K562 (cell line): ENCODE measurements around the gene ANO4. TPM values are rescaled to one million over a fixed set of nuclear protein-coding genes. Genes with fewer than 3 reads are reported as not detected.

Source experiments
- ATAC-seq: fragments of 200-7000 bp; cut with Tn5 transposase; 3 replicates; pipeline ENCODE4 v1.9.1; 2020; ENCODE audit warnings: moderate library complexity
- BruUV-seq: library from RNA; stranded (reverse); fragments of 400-500 nt; replicated peaks from 2 replicates; lab custom pipeline; 2021; lab: Mats Ljungman, UMichigan
- CTCF ChIA-PET: fragments of 300-600 bp; formaldehyde crosslinking; extraction: SDS; loops from one replicate; lab custom pipeline; 2021; ENCODE audit warnings: low intra/inter-chr PET ratio; lab: Yijun Ruan, JAX
- POLR2A ChIA-PET: fragments of 300-600, 350-650 bp; sonication (Branson Sonifier 250); formaldehyde crosslinking; extraction: SDS; loops from one replicate; lab custom pipeline; 2021; ENCODE audit warnings: antibody characterized with exemption, inconsistent platforms; lab: Yijun Ruan, JAX
- DNase-seq, 4 experiments: peaks; one replicate each; pipeline versions ENCODE4 v3.0.0 to v3.0.0-alpha.2; 2011 to 2018; ENCODE audit warnings: low spot score in 3 of 4, mixed read lengths in 3 of 4; ENCODE audit errors: extremely low read depth in 1 of 4
- FAIRE-seq: peaks from 2 replicates; lab custom pipeline; 2011; peaks lifted over from hg19 to GRCh38; lab: Jason Lieb, UNC
- H2AFZ ChIP-seq: 2 replicates; pipeline ENCODE4 v1.6.0; 2011; ENCODE audit warnings: low read depth, low read length, control low read depth, inconsistent platforms
- H3K27ac ChIP-seq: fragments of 200-600 bp; 3 replicates; pipeline ENCODE4 v1.8.0; 2011; ENCODE audit warnings: low read depth, mild to moderate bottlenecking, control low read depth, inconsistent platforms, low read length, moderate library complexity, mixed read lengths; ENCODE audit errors: extremely low read depth
- H3K27me3 ChIP-seq, 2 experiments: fragments of 300-600 bp in 1 of 2; 2 replicates in 1 of 2; 3 replicates in 1 of 2; pipeline versions ENCODE4 v1.6.0 to v1.8.0; 2011; ENCODE audit warnings: inconsistent platforms in 2 of 2, low read length in 2 of 2, mild to moderate bottlenecking in 1 of 2, mixed read lengths in 1 of 2, moderate library complexity in 1 of 2; ENCODE audit not compliant: control insufficient read depth in 2 of 2, insufficient read depth in 2 of 2
- H3K36me3 ChIP-seq: fragments of 300-600 bp; 3 replicates; pipeline ENCODE4 v1.8.0; 2011; ENCODE audit warnings: mild to moderate bottlenecking, low read length, inconsistent platforms; ENCODE audit not compliant: control insufficient read depth, insufficient read depth
- H3K4me1 ChIP-seq, 2 experiments: fragments of 200-600 bp in 1 of 2; replicated peaks in 1 of 2; 2 replicates in 1 of 2; 3 replicates in 1 of 2; pipeline versions ENCODE4 v1.5.1 to v1.8.0; 2011; ENCODE audit warnings: inconsistent platforms in 2 of 2, low read length in 2 of 2, mild to moderate bottlenecking in 1 of 2, mixed read lengths in 1 of 2, moderate library complexity in 1 of 2; ENCODE audit not compliant: control insufficient read depth in 2 of 2, insufficient read depth in 2 of 2
- H3K4me2 ChIP-seq: 2 replicates; pipeline ENCODE4 v1.6.1; 2011; ENCODE audit warnings: low read length, control low read depth, inconsistent platforms, mixed read lengths; ENCODE audit not compliant: insufficient read depth
- H3K4me3 ChIP-seq: fragments of 200-600 bp; sonication (generic), shearing (Covaris generic); 2 replicates; pipeline ENCODE4 v1.5.1; 2016; ENCODE audit warnings: control low read depth, inconsistent platforms
- H3K79me2 ChIP-seq: fragments of 200-600 bp; 3 replicates; pipeline ENCODE4 v1.8.0; 2011; ENCODE audit warnings: low read length, inconsistent platforms; ENCODE audit not compliant: control insufficient read depth, insufficient read depth
- H3K9ac ChIP-seq, 2 experiments: 2 replicates each; pipeline versions ENCODE4 v1.6.0 to v1.6.1; 2011; ENCODE audit warnings: low read depth in 2 of 2, low read length in 2 of 2, control low read depth in 1 of 2, inconsistent platforms in 1 of 2, mild to moderate bottlenecking in 1 of 2, mixed read lengths in 1 of 2; ENCODE audit not compliant: insufficient read depth in 1 of 2
- H3K9me1 ChIP-seq: one replicate; pipeline ENCODE4 v1.6.0; 2011; ENCODE audit warnings: inconsistent platforms, mild to moderate bottlenecking, low read length, moderate library complexity; ENCODE audit not compliant: control insufficient read depth, insufficient read depth
- H3K9me3 ChIP-seq: replicated peaks from 2 replicates; pipeline ENCODE4 v1.5.1; 2011; ENCODE audit warnings: low read depth, low read length, inconsistent platforms; ENCODE audit not compliant: control insufficient read depth, insufficient read depth
- H4K20me1 ChIP-seq: replicated peaks from 2 replicates; pipeline ENCODE4 v1.6.1; 2011; ENCODE audit warnings: low read length, inconsistent platforms, mixed read lengths; ENCODE audit not compliant: control insufficient read depth, insufficient read depth
- FOSL1 ChIP-seq: fragments of 200-800 bp; sonication (Bioruptor generic); conservative IDR thresholded peaks from 2 replicates; pipeline ENCODE4 v1.6.1; 2016; ENCODE audit warnings: missing genetic modification characterization, missing compliant biosample characterization
- GATAD2B ChIP-seq: fragments of 450-650 bp; IDR thresholded peaks from 2 replicates; pipeline ENCODE4 v1.6.1; 2017; ENCODE audit warnings: mild to moderate bottlenecking, borderline replicate concordance
- KLF6 ChIP-seq: fragments of 250-450 bp; sonication (Bioruptor Pico); IDR thresholded peaks from 2 replicates; pipeline ENCODE4 v1.4.0; 2020; ENCODE audit warnings: mild to moderate bottlenecking, moderate library complexity, borderline replicate concordance
- NCOA1 ChIP-seq: fragments of 450-650 bp; IDR thresholded peaks from 2 replicates; pipeline ENCODE4 v1.6.1; 2016; ENCODE audit warnings: low read depth
- POLR3A ChIP-seq: IDR thresholded peaks from 2 replicates; pipeline ENCODE4 v1.6.1; 2011; ENCODE audit warnings: borderline replicate concordance, mild to moderate bottlenecking, moderate library complexity; ENCODE audit not compliant: insufficient read length, insufficient read depth; ENCODE audit errors: extremely low read depth
- SMAD3 ChIP-seq: fragments of 450-650 bp; formaldehyde crosslinking; conservative IDR thresholded peaks from 2 replicates; pipeline ENCODE4 v1.4.0; 2020; ENCODE audit warnings: mild to moderate bottlenecking
- SMC3 ChIP-seq: conservative IDR thresholded peaks from 2 replicates; pipeline ENCODE4 v1.6.1; 2011; ENCODE audit warnings: low read depth, low read length, improper control_type of control experiment; ENCODE audit not compliant: insufficient read depth
- ZFP1 ChIP-seq: fragments of 450-650 bp; formaldehyde crosslinking; IDR thresholded peaks from 2 replicates; pipeline ENCODE4 v1.4.0; 2020; ENCODE audit warnings: mild to moderate bottlenecking, mixed read lengths
- ZNF140 ChIP-seq: fragments of 250-450 bp; sonication (Bioruptor Pico); IDR thresholded peaks from 2 replicates; pipeline ENCODE4 v1.8.0; 2021; ENCODE audit warnings: moderate library complexity, mild to moderate bottlenecking, inconsistent platforms
- ZNF764 ChIP-seq: fragments of 250-450 bp; sonication (Bioruptor Pico); IDR thresholded peaks from 2 replicates; pipeline ENCODE4 v1.4.0; 2020; ENCODE audit warnings: low read depth, mild to moderate bottlenecking, moderate library complexity
- WGBS: fragments of 100-300 bp; shearing (Covaris generic); methylation state at CpG from one replicate; pipeline ENCODE4 v1.1.6; 2016; ENCODE audit warnings: low coverage, mixed read lengths; ENCODE audit not compliant: insufficient coverage; ENCODE audit errors: missing lambda C conversion rate; 5-methylcytosine and 5-hydroxymethylcytosine counted together
- in situ Hi-C: fragments of 300-500 bp; cut with MboI; formaldehyde crosslinking; loops from 4 replicates; pipeline ENCODE4 v1.15.0; 2018; ENCODE audit warnings: inconsistent platforms, mixed read lengths
- intact Hi-C: fragments of 100-400 bp; cut with micrococcal nuclease; formaldehyde crosslinking; loops from 2 replicates; pipeline ENCODE4 v1.14.2; 2022
- polyA plus RNA-seq, 8 experiments: library from polyadenylated mRNA; depleted of rRNA in 4 of 8; stranded (reverse) in 5 of 8; unstranded in 3 of 8; fragments of >200 nt; fragmentation: Nextera tagmentation in 2 of 8; fragmentation: Illumina TruSeq in 1 of 8; extraction: Ambion mirVana in 2 of 8; extraction: Trizol in 1 of 8; gene quantifications; 2 replicates each; pipeline versions ENCODE4 v1.2.1 to v1.2.3, GENCODE V29; 2011 to 2014; ENCODE audit warnings: inconsistent platforms in 1 of 8, missing spikeins in 1 of 8
- total RNA-seq, 7 experiments: library from RNA; depleted of rRNA in 6 of 7; stranded (reverse); fragments of >200 nt in 6 of 7; fragmentation: Illumina TruSeq in 2 of 7; extraction: Trizol in 2 of 7; gene quantifications; 2 replicates each; pipeline versions ENCODE4 v1.2.1 to v1.2.3, GENCODE V29; 2011 to 2021; ENCODE audit warnings: low replicate concordance in 1 of 7
- TF ChIP-seq, protein P1 (sequence below): fragments of 250-450 bp; sonication (Bioruptor Pico); IDR thresholded peaks from 2 replicates; pipeline ENCODE4 v1.4.0; 2020
- TF ChIP-seq, protein P2 (sequence below), 3 experiments: IDR thresholded peaks in 2 of 3; conservative IDR thresholded peaks in 1 of 3; 2 replicates each; pipeline ENCODE4 v1.5.1; 2011 to 2012; ENCODE audit warnings: low read length in 3 of 3, mild to moderate bottlenecking in 3 of 3, control low read depth in 2 of 3, improper control_type of control experiment in 1 of 3, inconsistent platforms in 1 of 3, low read depth in 1 of 3, mixed read lengths in 1 of 3, moderate library complexity in 1 of 3; ENCODE audit not compliant: insufficient read depth in 2 of 3

Gene ANO4
- total and polyA plus RNA-seq, 9 of the 15 experiments (the other 6 are each of a cell fraction or from before 2014, with no cell fraction given) = not detected

DNA sequence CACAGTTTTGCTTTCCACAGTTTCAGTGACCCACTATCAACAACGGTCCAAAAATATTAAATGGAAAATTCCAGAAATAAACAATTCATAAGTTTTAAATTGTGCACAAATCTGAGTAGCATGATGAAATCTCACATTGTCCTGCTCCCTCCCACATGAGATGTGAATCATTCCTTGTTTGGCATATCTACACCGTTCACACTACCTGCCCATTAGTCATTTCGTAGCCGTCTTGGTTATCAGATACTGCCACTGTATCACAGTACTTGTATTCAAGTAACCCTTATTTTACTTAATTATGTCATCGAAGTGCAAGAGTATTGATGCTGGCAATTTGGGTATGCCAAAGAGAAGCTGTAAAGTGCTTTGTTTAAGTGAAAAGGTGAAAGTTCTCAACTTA lies 270.1 kb downstream of the ANO4 start:
- no peaks in the 10 kb centered on the region for H4K20me1 ChIP-seq
- intact Hi-C loops (no loop called here), in situ Hi-C loops (no loop called here)
- H3K79me2 ChIP-seq = no peaks in the 10 kb centered on the region
- no peak overlapping the region for H3K4me3 ChIP-seq
- no peaks in the 10 kb centered on the region for H3K27me3 ChIP-seq
- no peak for FAIRE-seq
- no peak overlapping the region for H3K4me2 ChIP-seq
- H3K36me3 ChIP-seq = no peaks in the 10 kb centered on the region
- H3K27ac ChIP-seq = no peak overlapping the region
- no peaks in the 10 kb centered on the region for H3K9me1 ChIP-seq
- CTCF ChIA-PET = no interaction called here
- BruUV-seq = no TSS peak
- H2AFZ ChIP-seq = no peak overlapping the region
- ATAC-seq = no peak
- DNase-seq = no peak
- TF ChIP-seq NCOA1 = no peak
- H3K4me1 ChIP-seq = no peaks in the 10 kb centered on the region
- H3K9ac ChIP-seq = no peak overlapping the region
- 3% methylated on average over 5 of the region's 5 CpGs for WGBS
- POLR2A ChIA-PET = no interaction called here
- H3K9me3 ChIP-seq = no peaks in the 10 kb centered on the region

DNA sequence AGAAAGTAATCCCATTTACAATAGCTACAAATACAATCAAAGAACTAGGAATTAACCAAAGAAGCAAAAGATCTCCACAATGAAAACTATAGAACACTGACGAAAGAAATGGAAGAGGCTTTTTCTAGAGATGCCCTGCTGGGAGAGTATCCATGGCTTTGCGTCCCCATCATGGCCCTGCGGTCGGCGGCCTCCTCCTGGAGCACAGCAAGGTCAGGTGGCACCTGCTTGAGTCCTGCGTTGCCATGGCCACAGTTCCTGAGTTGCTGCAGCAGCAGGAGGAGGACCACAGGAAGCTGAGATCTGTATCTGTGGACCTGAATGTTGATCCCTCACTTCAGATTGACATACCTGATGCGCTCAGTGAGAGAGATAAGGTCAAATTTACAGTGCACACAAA lies 271.9 kb downstream of the ANO4 start:
- no peaks in the 10 kb centered on the region for H3K9me1 ChIP-seq
- POLR2A ChIA-PET = no interaction called here
- H3K27me3 ChIP-seq = no peaks in the 10 kb centered on the region
- DNase-seq (no peak), FAIRE-seq (no peak), ATAC-seq (no peak)
- no peak overlapping the region for H3K27ac ChIP-seq
- BruUV-seq = no TSS peak
- H3K9me3 ChIP-seq = no peaks in the 10 kb centered on the region
- no peaks in the 10 kb centered on the region for H3K4me1 ChIP-seq
- no peak overlapping the region for H3K4me2 ChIP-seq
- CTCF ChIA-PET = no interaction called here
- intact Hi-C loops (no loop called here), in situ Hi-C loops (no loop called here)
- no peak overlapping the region for H3K4me3 ChIP-seq
- H3K79me2 ChIP-seq = no peaks in the 10 kb centered on the region
- no peaks in the 10 kb centered on the region for H3K36me3 ChIP-seq
- WGBS = 1% methylated on average over 7 of the region's 7 CpGs
- no peak for TF ChIP-seq GATAD2B
- no peak for TF ChIP-seq ZNF140 (CRISPR knock-in tag)
- TF ChIP-seq SMAD3 = no peak
- TF ChIP-seq, protein P1, sequence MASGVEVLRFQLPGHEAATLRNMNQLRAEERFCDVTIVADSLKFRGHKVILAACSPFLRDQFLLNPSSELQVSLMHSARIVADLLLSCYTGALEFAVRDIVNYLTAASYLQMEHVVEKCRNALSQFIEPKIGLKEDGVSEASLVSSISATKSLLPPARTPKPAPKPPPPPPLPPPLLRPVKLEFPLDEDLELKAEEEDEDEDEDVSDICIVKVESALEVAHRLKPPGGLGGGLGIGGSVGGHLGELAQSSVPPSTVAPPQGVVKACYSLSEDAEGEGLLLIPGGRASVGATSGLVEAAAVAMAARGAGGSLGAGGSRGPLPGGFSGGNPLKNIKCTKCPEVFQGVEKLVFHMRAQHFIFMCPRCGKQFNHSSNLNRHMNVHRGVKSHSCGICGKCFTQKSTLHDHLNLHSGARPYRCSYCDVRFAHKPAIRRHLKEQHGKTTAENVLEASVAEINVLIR (CRISPR knock-in tag) = no peak
- TF ChIP-seq SMC3 = no peak
- TF ChIP-seq KLF6 (CRISPR knock-in tag) = no peak
- no peak for TF ChIP-seq ZNF764
- TF ChIP-seq, protein P2, sequence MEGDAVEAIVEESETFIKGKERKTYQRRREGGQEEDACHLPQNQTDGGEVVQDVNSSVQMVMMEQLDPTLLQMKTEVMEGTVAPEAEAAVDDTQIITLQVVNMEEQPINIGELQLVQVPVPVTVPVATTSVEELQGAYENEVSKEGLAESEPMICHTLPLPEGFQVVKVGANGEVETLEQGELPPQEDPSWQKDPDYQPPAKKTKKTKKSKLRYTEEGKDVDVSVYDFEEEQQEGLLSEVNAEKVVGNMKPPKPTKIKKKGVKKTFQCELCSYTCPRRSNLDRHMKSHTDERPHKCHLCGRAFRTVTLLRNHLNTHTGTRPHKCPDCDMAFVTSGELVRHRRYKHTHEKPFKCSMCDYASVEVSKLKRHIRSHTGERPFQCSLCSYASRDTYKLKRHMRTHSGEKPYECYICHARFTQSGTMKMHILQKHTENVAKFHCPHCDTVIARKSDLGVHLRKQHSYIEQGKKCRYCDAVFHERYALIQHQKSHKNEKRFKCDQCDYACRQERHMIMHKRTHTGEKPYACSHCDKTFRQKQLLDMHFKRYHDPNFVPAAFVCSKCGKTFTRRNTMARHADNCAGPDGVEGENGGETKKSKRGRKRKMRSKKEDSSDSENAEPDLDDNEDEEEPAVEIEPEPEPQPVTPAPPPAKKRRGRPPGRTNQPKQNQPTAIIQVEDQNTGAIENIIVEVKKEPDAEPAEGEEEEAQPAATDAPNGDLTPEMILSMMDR (IDR thresholded peaks at IDR 0.05 in 2 of 3, conservative IDR thresholded peaks at IDR 0.05 in 1 of 3; ENCODE audit: insufficient read depth in 2 of 3, low read depth in 1 of 3, low read length in 3 of 3) = no peak
- no peak for TF ChIP-seq FOSL1
- no peak for TF ChIP-seq ZFP1
- TF ChIP-seq POLR3A = no peak
- H2AFZ ChIP-seq = no peak overlapping the region
- H4K20me1 ChIP-seq = no peaks in the 10 kb centered on the region
- H3K9ac ChIP-seq = no peak overlapping the region
